WTC11 (cell line): ENCODE results near the gene GNMT. TPM values are rescaled to one million over a fixed set of nuclear protein-coding genes. Genes with fewer than 3 reads are reported as not detected.
"Not testable (repeated sequence)": the region's sequence is repeated elsewhere in the genome, so short reads cannot be mapped to it uniquely, and the experiment has no call there.

Experiments used
- ATAC-seq: fragments of 200-7000 bp; cut with Tn5 transposase; 2 replicates; pipeline ENCODE4 v1.10.0; 2021; ENCODE audit warnings: mild to moderate bottlenecking, moderate library complexity
- CTCF ChIA-PET: fragments of 300-600 bp; sonication (Branson Sonifier 250); formaldehyde crosslinking; loops from one replicate; lab custom pipeline; 2021; ENCODE audit warnings: antibody characterized with exemption; lab: Charles Lee
- POLR2A ChIA-PET: fragments of 350-600 bp; sonication (Branson Sonifier 250); formaldehyde crosslinking; loops from one replicate; lab custom pipeline; 2021; ENCODE audit warnings: antibody characterized with exemption; lab: Charles Lee
- DNase-seq: peaks from one replicate; pipeline ENCODE4 v3.0.0; 2021; ENCODE audit warnings: low spot score
- H3K27ac Mint-ChIP-seq: 2 replicates; pipeline ENCODE4 v1.8.0; 2021; ENCODE audit warnings: mixed read lengths
- H3K27me3 Mint-ChIP-seq: 2 replicates; pipeline ENCODE4 v1.8.0; 2021; ENCODE audit warnings: low read depth, mild to moderate bottlenecking, moderate library complexity, mixed read lengths
- H3K36me3 Mint-ChIP-seq: 2 replicates; pipeline ENCODE4 v1.8.0; 2021; ENCODE audit warnings: mixed read lengths
- H3K4me1 Mint-ChIP-seq: 2 replicates; pipeline ENCODE4 v1.8.0; 2022; ENCODE audit warnings: mixed read lengths
- H3K4me3 Mint-ChIP-seq: 2 replicates; pipeline ENCODE4 v1.8.0; 2021; ENCODE audit warnings: mild to moderate bottlenecking, moderate library complexity, mixed read lengths
- H3K9me3 Mint-ChIP-seq: 2 replicates; pipeline ENCODE4 v1.8.0; 2021; ENCODE audit warnings: mixed read lengths
- ATF1 ChIP-seq: sonication (generic); formaldehyde crosslinking; IDR thresholded peaks from 2 replicates; pipeline ENCODE4 v1.8.1; 2023; ENCODE audit warnings: mild to moderate bottlenecking, moderate library complexity, missing genetic modification reagents
- E2F4 ChIP-seq: sonication (generic); formaldehyde crosslinking; IDR thresholded peaks from 2 replicates; pipeline ENCODE4 v1.8.1; 2022; ENCODE audit warnings: low read depth, mild to moderate bottlenecking, moderate library complexity, missing genetic modification reagents, borderline replicate concordance
- JAZF1 ChIP-seq: fragments of 250-450 bp; sonication (Bioruptor Pico); IDR thresholded peaks from 2 replicates; pipeline ENCODE4 v1.9.0; 2021; ENCODE audit warnings: moderate library complexity, mild to moderate bottlenecking, inconsistent platforms
- KAT7 ChIP-seq: sonication (generic); formaldehyde crosslinking; IDR thresholded peaks from 2 replicates; pipeline ENCODE4 v1.8.1; 2023; ENCODE audit warnings: missing genetic modification reagents, mild to moderate bottlenecking, borderline replicate concordance
- NR3C1 ChIP-seq: sonication (generic); formaldehyde crosslinking; conservative IDR thresholded peaks from 2 replicates; pipeline ENCODE4 v1.8.1; 2023; ENCODE audit warnings: low read depth, mild to moderate bottlenecking, missing genetic modification reagents
- PREB ChIP-seq: sonication (generic); formaldehyde crosslinking; IDR thresholded peaks from 2 replicates; pipeline ENCODE4 v1.8.1; 2022; ENCODE audit warnings: mild to moderate bottlenecking, missing genetic modification reagents, moderate library complexity, borderline replicate concordance
- RELA ChIP-seq: sonication (generic); formaldehyde crosslinking; IDR thresholded peaks from 2 replicates; pipeline ENCODE4 v1.8.1; 2022; ENCODE audit warnings: missing genetic modification reagents, mild to moderate bottlenecking, borderline replicate concordance
- SMAD4 ChIP-seq: sonication (generic); formaldehyde crosslinking; IDR thresholded peaks from 2 replicates; pipeline ENCODE4 v1.8.0; 2022; ENCODE audit warnings: mild to moderate bottlenecking, missing genetic modification reagents
- SOX15 ChIP-seq: fragments of 250-450 bp; sonication (Bioruptor Pico); IDR thresholded peaks from 2 replicates; pipeline ENCODE4 v1.9.0; 2021; ENCODE audit warnings: mild to moderate bottlenecking
- ZNF138 ChIP-seq: sonication (generic); formaldehyde crosslinking; conservative IDR thresholded peaks from 2 replicates; pipeline ENCODE4 v1.8.1; 2022; ENCODE audit warnings: mild to moderate bottlenecking, moderate library complexity, missing genetic modification reagents
- ZNF232 ChIP-seq: sonication (generic); formaldehyde crosslinking; IDR thresholded peaks from 2 replicates; pipeline ENCODE4 v1.8.0; 2022; ENCODE audit warnings: mild to moderate bottlenecking, missing genetic modification reagents
- total RNA-seq: library from RNA; stranded (reverse); gene quantifications from 3 replicates; pipeline ENCODE4 v1.2.3, GENCODE V29; 2021
- TF ChIP-seq, protein P1 (sequence below): fragments of 250-450 bp; sonication (Bioruptor Pico); IDR thresholded peaks from 2 replicates; pipeline ENCODE4 v1.9.0; 2021; ENCODE audit warnings: moderate library complexity, mild to moderate bottlenecking, inconsistent platforms, borderline replicate concordance
- TF ChIP-seq, protein P2 (sequence below): fragments of 200-600 bp; IDR thresholded peaks from 2 replicates; pipeline ENCODE4 v1.8.0; 2022; ENCODE audit warnings: antibody characterized with exemption
- TF ChIP-seq, protein P3 (sequence below): fragments of 250-450 bp; sonication (Bioruptor Pico); IDR thresholded peaks from 2 replicates; pipeline ENCODE4 v1.9.0; 2021; ENCODE audit warnings: mild to moderate bottlenecking
- TF ChIP-seq, protein P4 (sequence below): fragments of 250-450 bp; sonication (Bioruptor Pico); IDR thresholded peaks from 2 replicates; pipeline ENCODE4 v1.9.0; 2021; ENCODE audit warnings: mild to moderate bottlenecking

The GNMT gene
- total RNA-seq, 1 experiment from 2014 or later: 2.0 TPM

DNA sequence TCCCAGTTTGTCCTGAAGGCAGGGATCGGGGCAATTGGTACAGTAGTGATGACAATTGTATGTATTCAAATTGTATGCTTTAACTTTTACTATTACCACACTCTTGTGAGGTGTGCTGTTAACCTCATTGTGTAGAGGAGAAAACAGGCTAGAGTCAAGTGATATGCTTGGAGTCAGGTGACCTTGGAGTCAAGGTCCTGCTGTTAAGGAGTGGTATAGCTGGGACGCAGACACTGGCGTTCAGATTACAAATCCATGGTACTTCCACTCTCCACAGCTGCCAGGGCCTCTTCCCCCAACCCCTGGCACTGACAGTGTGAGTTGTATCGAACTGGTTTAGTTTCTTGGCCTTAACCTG lies 20.8 kb upstream of the GNMT start:
- Mint-ChIP-seq H3K4me3 (no peak overlapping the region), H3K4me1 (peaks cover 13% of the 10 kb centered on the region), H3K27me3 (peaks cover 2% of the 10 kb centered on the region; the same call in 1 of the 2 replicates), H3K36me3 (peaks cover 42% of the 10 kb centered on the region), H3K9me3 (no peaks in the 10 kb centered on the region), H3K27ac (peak overlapping the region; percentile 94; the same call in 1 of the 2 replicates)
- POLR2A ChIA-PET: interaction anchor here (2.2 kb wide), 1 partner anchor 10 kb away, joined by 9 read pairs; the partner anchor contains the start of gene CNPY3
- DNase-seq (no peak), ATAC-seq (no peak)
- TF ChIP-seq ZNF138 (CRISPR knock-in tag) (no peak), NR3C1 (no peak), SMAD4 (CRISPR knock-in tag) (no peak)
- CTCF ChIA-PET: no interaction called here

DNA sequence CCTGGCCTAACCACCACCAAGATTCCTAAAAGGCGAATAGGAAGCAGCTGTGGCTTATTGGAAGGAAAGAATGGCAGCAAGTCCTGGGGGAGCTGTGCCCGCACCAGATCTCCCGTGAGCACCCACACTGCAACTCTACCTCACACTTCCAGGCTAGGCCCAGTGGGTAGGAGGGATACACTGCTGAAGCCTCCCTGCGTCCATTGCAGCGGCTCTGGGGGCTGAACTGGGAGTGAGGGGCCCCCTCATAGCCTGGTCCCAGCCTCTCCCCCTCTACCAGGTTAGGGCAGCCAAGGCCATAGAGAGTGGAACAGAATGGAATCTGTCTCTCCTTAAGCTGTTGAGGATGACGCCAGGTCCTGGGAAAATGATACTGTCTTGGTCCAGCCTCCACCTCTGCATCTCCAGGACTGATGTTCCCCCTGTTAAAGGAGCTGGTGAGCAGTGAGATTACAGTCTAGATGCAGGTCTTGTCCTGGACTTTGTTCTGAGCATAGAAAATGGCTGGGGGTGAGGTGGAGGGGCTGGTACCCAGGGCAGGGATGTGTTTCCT lies 20.0 kb upstream of the GNMT start:
- TF ChIP-seq, protein P1, sequence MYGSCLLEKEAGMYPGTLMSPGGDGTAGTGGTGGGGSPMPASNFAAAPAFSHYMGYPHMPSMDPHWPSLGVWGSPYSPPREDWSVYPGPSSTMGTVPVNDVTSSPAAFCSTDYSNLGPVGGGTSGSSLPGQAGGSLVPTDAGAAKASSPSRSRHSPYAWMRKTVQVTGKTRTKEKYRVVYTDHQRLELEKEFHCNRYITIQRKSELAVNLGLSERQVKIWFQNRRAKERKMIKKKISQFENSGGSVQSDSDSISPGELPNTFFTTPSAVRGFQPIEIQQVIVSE (CRISPR knock-in tag): no peak
- TF ChIP-seq SOX15 (CRISPR knock-in tag) (no peak), ATF1 (CRISPR knock-in tag) (no peak), E2F4 (CRISPR knock-in tag) (no peak), JAZF1 (no peak), ZNF232 (no peak), PREB (CRISPR knock-in tag) (no peak), RELA (no peak), KAT7 (no peak)
- TF ChIP-seq, protein P2, sequence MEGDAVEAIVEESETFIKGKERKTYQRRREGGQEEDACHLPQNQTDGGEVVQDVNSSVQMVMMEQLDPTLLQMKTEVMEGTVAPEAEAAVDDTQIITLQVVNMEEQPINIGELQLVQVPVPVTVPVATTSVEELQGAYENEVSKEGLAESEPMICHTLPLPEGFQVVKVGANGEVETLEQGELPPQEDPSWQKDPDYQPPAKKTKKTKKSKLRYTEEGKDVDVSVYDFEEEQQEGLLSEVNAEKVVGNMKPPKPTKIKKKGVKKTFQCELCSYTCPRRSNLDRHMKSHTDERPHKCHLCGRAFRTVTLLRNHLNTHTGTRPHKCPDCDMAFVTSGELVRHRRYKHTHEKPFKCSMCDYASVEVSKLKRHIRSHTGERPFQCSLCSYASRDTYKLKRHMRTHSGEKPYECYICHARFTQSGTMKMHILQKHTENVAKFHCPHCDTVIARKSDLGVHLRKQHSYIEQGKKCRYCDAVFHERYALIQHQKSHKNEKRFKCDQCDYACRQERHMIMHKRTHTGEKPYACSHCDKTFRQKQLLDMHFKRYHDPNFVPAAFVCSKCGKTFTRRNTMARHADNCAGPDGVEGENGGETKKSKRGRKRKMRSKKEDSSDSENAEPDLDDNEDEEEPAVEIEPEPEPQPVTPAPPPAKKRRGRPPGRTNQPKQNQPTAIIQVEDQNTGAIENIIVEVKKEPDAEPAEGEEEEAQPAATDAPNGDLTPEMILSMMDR: no peak
- TF ChIP-seq, protein P3, sequence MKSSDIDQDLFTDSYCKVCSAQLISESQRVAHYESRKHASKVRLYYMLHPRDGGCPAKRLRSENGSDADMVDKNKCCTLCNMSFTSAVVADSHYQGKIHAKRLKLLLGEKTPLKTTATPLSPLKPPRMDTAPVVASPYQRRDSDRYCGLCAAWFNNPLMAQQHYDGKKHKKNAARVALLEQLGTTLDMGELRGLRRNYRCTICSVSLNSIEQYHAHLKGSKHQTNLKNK (CRISPR knock-in tag): no peak
- TF ChIP-seq, protein P4, sequence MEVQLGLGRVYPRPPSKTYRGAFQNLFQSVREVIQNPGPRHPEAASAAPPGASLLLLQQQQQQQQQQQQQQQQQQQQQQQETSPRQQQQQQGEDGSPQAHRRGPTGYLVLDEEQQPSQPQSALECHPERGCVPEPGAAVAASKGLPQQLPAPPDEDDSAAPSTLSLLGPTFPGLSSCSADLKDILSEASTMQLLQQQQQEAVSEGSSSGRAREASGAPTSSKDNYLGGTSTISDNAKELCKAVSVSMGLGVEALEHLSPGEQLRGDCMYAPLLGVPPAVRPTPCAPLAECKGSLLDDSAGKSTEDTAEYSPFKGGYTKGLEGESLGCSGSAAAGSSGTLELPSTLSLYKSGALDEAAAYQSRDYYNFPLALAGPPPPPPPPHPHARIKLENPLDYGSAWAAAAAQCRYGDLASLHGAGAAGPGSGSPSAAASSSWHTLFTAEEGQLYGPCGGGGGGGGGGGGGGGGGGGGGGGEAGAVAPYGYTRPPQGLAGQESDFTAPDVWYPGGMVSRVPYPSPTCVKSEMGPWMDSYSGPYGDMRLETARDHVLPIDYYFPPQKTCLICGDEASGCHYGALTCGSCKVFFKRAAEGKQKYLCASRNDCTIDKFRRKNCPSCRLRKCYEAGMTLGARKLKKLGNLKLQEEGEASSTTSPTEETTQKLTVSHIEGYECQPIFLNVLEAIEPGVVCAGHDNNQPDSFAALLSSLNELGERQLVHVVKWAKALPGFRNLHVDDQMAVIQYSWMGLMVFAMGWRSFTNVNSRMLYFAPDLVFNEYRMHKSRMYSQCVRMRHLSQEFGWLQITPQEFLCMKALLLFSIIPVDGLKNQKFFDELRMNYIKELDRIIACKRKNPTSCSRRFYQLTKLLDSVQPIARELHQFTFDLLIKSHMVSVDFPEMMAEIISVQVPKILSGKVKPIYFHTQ: no peak
- ATAC-seq (no peak), DNase-seq (no peak)
- CTCF ChIA-PET: no interaction called here
- POLR2A ChIA-PET: interaction anchor here (0.6 to 2.2 kb wide), 2 partner anchors 11 to 27 kb away, joined by 7 to 9 read pairs; partner anchors contain the start of gene CNPY3
- Mint-ChIP-seq H3K27ac (no peak overlapping the region), H3K27me3 (peaks cover 2% of the 10 kb centered on the region; the same call in 1 of the 2 replicates), H3K9me3 (no peaks in the 10 kb centered on the region), H3K36me3 (peaks cover 37% of the 10 kb centered on the region), H3K4me1 (peaks cover 13% of the 10 kb centered on the region), H3K4me3 (no peak overlapping the region)

DNA sequence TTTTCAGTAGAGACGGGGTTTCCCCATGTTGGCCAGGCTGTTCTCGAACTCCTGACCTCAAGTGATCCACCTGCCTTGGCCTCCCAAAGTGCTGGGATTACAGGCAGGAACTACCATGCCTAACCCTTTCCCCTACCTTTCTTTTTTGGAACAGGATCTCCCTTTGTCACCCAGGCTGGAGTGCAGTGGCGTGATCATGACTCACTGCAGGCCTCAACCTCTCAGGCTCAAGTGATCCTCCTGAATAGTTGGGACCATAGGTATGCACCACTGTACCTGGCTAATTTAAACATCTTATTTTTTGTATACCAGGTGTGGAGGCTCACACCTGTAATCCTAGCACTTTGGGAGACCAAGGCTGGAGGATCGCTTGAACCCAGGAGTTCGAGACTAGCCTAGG lies 19.2 kb upstream of the GNMT start:
- CTCF ChIA-PET, ATAC-seq, H3K9me3 Mint-ChIP-seq, DNase-seq, POLR2A ChIA-PET, H3K27ac Mint-ChIP-seq, H3K27me3 Mint-ChIP-seq, H3K4me3 Mint-ChIP-seq: not testable (repeated sequence)
- Mint-ChIP-seq H3K36me3 (peaks cover 29% of the 10 kb centered on the region), H3K4me1 (peaks cover 13% of the 10 kb centered on the region)
